H1 (cell line): ENCODE results near the gene DDOST. TPM values are rescaled to one million over a fixed set of nuclear protein-coding genes. Genes with fewer than 3 reads are reported as not detected.

ENCODE experiments used
- CEBPB ChIP-seq: IDR thresholded peaks from 2 replicates; pipeline ENCODE4 v1.6.1; 2012; ENCODE audit warnings: low read depth, low read length
- HDAC2 ChIP-seq, 2 experiments: fragments of 300-600 bp in 1 of 2; sonication (generic) in 1 of 2; IDR thresholded peaks; 2 replicates each; pipeline ENCODE4 v1.6.1; 2011 to 2012; ENCODE audit warnings: low read depth in 2 of 2, low read length in 2 of 2, mild to moderate bottlenecking in 2 of 2, moderate library complexity in 2 of 2, borderline replicate concordance in 1 of 2, inconsistent platforms in 1 of 2
- SRF ChIP-seq: IDR thresholded peaks from 2 replicates; pipeline ENCODE4 v1.6.1; 2011; ENCODE audit warnings: mild to moderate bottlenecking, low read depth, low read length, moderate library complexity
- polyA plus RNA-seq, 7 experiments: library from polyadenylated mRNA; depleted of rRNA in 3 of 7; stranded (reverse) in 5 of 7; unstranded in 2 of 7; fragments of >200 nt in 5 of 7; fragments of 200-250 nt in 2 of 7; gene quantifications; 1 replicate in 5 of 7; 2 replicates in 1 of 7; 4 replicates in 1 of 7; pipeline versions ENCODE4 v1.2.1 to v1.2.3, GENCODE V29; 2011 to 2013; ENCODE audit warnings: missing spikeins in 2 of 7, mixed read lengths in 2 of 7
- total RNA-seq: library from RNA; stranded (reverse); fragmentation: NEBNext Ultra II Directional; extraction: Animal tissue kit (Norgen Biotek cat#: 25700); gene quantifications from 2 replicates; pipeline ENCODE4 v1.2.1, GENCODE V29; 2021

DDOST gene
- total and polyA plus RNA-seq, 2 of the 8 experiments (the other 6 are each of a cell fraction or from before 2014, with no cell fraction given), result 253 to 336 TPM

DNA sequence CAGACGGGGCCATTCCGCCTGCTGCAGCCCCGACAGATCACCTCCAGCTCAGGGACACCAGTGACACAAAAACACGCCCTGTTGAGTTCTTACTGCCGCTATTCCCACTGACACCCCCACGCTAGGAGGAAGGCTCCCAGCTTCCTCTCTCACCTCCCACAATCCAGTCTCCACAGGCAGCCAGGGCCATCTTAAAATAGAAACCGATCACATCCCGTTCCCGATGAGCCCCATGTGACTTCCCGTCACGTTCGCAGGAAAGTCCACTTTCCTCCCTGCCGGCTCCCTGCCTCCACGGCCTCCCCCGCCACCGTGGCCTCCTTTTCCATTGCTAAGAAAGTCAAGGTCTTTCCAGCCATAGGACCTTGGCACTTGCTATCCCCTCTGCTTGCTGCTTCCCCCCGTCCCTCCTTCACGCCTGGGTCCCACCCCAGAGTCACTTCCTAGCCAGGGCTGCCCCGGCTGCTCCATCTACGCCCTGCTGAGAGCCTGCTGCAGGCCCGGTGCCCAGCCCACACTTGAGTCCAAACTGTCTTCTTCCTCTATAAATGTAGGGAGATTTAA, 24.0 kb upstream of the DDOST start (continued):
- TF ChIP-seq HDAC2 (IDR thresholded peaks at IDR 0.05; ENCODE audit: borderline replicate concordance in 1 of 2, low read depth in 2 of 2, low read length in 2 of 2) (no peak), CEBPB (no peak), SRF (no peak)
